ENCODE data around the gene CRMP1. TPM values are rescaled to one million over a fixed set of nuclear protein-coding genes. Genes with fewer than 3 reads are reported as not detected.

CRMP1 gene
- total RNA-seq, 4 donors from 2014 or later = 0.28 to 1.9 (median 0.44) TPM; not detected in 1

- no peak for TF ChIP-seq CTCF (IDR thresholded peaks at IDR 0.05)
- DNase-seq (ENCODE audit: low spot score) (no peak), ATAC-seq (ENCODE audit: low FRiP score) (no peak)
These were observed 22.2 kb downstream of the CRMP1 start for GRCh38 chr4:5870701-5871100.

- no peak for TF ChIP-seq CTCF (IDR thresholded peaks at IDR 0.05)
- DNase-seq (ENCODE audit: low spot score) (no peak), ATAC-seq (ENCODE audit: low FRiP score) (no peak)
These were observed 22.8 kb downstream of the CRMP1 start for GRCh38 chr4:5869966-5870619.

- DNase-seq (ENCODE audit: low spot score) = no peak
- ATAC-seq (ENCODE audit: low FRiP score) = no peak
- no peak for TF ChIP-seq CTCF (IDR thresholded peaks at IDR 0.05)
These were observed 25.0 kb downstream of the CRMP1 start for GRCh38 chr4:5867866-5868265.

- no peak for ATAC-seq (ENCODE audit: low FRiP score)
- no peak for TF ChIP-seq CTCF (IDR thresholded peaks at IDR 0.05)
- no peak for DNase-seq (ENCODE audit: low spot score)
These were observed 25.8 kb downstream of the CRMP1 start for GRCh38 chr4:5866841-5867813.

- no peak for DNase-seq (ENCODE audit: low spot score)
- no peak for TF ChIP-seq CTCF (IDR thresholded peaks at IDR 0.05)
- no peak for ATAC-seq (ENCODE audit: low FRiP score)
These were observed 26.8 kb downstream of the CRMP1 start for GRCh38 chr4:5865896-5866599.

- TF ChIP-seq CTCF (IDR thresholded peaks at IDR 0.05) = no peak
- DNase-seq (ENCODE audit: low spot score) (no peak), ATAC-seq (ENCODE audit: low FRiP score) (no peak)
These were observed 29.3 kb downstream of the CRMP1 start for GRCh38 chr4:5863461-5864113.

Data from omental fat pad (tissue), 4 donors.